Measurements from ENCODE around the gene CD247. TPM values are rescaled to one million over a fixed set of nuclear protein-coding genes. Genes with fewer than 3 reads are reported as not detected.

The CD247 gene
- total and polyA plus RNA-seq, 2 donors from 2014 or later: 1.8 to 7.7 TPM

DNA sequence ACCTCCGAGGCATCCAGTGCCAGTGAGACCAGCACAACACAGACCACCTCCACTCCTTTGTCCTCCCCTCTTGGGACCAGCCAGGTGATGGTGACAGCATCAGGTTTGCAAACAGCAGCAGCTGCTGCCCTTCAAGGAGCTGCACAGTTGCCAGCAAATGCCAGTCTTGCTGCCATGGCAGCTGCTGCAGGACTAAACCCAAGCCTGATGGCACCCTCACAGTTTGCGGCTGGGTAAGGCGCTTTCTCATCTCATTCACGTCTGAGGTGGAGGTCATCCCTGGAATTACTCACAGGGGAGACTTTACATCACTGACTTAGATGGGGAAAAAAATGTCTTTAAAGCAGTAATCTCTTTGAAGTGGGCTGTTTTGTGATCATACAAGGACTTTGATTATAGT, 106.3 kb downstream of the CD247 start:
- intact Hi-C loops (cut with DNase I): no loop called here
- DNase-seq (no peak), FAIRE-seq (no peak)
- Histone ChIP-seq H3K4me3 (ENCODE audit: low read length in 3 of 3) (no peak overlapping the region), H3K27me3 (ENCODE audit: control insufficient read depth, insufficient read depth, low read length) (no peaks in the 10 kb centered on the region), H3K4me1 (ENCODE audit: control insufficient read depth in 2 of 3, insufficient read depth in 2 of 3, low read depth in 1 of 3, low read length in 3 of 3) (no peaks in the 10 kb centered on the region), H3K36me3 (ENCODE audit: control insufficient read depth in 2 of 3, insufficient read depth in 3 of 3, low read length in 3 of 3) (peaks cover 0 to 11% (median 6%) of the 10 kb centered on the region in 3 donors), H3K27ac (ENCODE audit: low read depth in 2 of 2, low read length in 2 of 2) (no peak overlapping the region), H3K9ac (ENCODE audit: low read length in 3 of 3) (no peak overlapping the region), H3K9me3 (ENCODE audit: control insufficient read depth in 2 of 3, insufficient read depth in 1 of 3, low read length in 3 of 3) (no peaks in the 10 kb centered on the region)
- TF ChIP-seq, protein P1, sequence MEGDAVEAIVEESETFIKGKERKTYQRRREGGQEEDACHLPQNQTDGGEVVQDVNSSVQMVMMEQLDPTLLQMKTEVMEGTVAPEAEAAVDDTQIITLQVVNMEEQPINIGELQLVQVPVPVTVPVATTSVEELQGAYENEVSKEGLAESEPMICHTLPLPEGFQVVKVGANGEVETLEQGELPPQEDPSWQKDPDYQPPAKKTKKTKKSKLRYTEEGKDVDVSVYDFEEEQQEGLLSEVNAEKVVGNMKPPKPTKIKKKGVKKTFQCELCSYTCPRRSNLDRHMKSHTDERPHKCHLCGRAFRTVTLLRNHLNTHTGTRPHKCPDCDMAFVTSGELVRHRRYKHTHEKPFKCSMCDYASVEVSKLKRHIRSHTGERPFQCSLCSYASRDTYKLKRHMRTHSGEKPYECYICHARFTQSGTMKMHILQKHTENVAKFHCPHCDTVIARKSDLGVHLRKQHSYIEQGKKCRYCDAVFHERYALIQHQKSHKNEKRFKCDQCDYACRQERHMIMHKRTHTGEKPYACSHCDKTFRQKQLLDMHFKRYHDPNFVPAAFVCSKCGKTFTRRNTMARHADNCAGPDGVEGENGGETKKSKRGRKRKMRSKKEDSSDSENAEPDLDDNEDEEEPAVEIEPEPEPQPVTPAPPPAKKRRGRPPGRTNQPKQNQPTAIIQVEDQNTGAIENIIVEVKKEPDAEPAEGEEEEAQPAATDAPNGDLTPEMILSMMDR (IDR thresholded peaks at IDR 0.05; ENCODE audit: borderline replicate concordance, extremely low read depth, insufficient read depth): no peak

DNA sequence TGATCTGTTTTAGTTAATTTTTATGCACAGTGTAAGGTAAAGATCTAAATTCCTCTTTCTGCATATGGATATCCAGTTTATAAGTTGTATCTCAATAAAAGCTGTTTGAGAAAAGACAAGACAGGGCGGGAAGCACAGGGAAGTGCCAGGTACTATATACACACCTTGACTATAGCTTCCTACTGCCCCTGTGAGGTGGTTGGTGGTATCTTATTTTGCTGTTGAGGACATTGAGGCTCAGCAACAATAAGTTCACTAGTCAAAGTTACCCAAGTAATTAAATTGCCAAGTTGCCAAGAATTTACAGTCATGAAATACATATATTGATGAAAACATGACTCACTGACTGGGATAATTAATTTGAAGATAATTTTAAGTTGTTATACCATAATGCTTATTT, 109.1 kb downstream of the CD247 start:
- TF ChIP-seq, protein P1 (IDR thresholded peaks at IDR 0.05; ENCODE audit: borderline replicate concordance, extremely low read depth, insufficient read depth): no peak
- FAIRE-seq: no peak
- H3K36me3 ChIP-seq (ENCODE audit: control insufficient read depth in 2 of 3, insufficient read depth in 3 of 3, low read length in 3 of 3): peaks cover 2 to 12% (median 6%) of the 10 kb centered on the region in 3 donors
- H3K27ac ChIP-seq (ENCODE audit: low read depth in 2 of 2, low read length in 2 of 2): no peak overlapping the region
- intact Hi-C loops (cut with DNase I): no loop called here
- H3K9ac ChIP-seq (ENCODE audit: low read length in 3 of 3): no peak overlapping the region
- DNase-seq: no peak
- no peak overlapping the region for H3K4me3 ChIP-seq (ENCODE audit: low read length in 3 of 3)
- H3K27me3 ChIP-seq (ENCODE audit: control insufficient read depth, insufficient read depth, low read length): no peaks in the 10 kb centered on the region
- H3K9me3 ChIP-seq (ENCODE audit: control insufficient read depth in 2 of 3, insufficient read depth in 1 of 3, low read length in 3 of 3): no peaks in the 10 kb centered on the region
- H3K4me1 ChIP-seq (ENCODE audit: control insufficient read depth in 2 of 3, insufficient read depth in 2 of 3, low read depth in 1 of 3, low read length in 3 of 3): no peaks in the 10 kb centered on the region

DNA sequence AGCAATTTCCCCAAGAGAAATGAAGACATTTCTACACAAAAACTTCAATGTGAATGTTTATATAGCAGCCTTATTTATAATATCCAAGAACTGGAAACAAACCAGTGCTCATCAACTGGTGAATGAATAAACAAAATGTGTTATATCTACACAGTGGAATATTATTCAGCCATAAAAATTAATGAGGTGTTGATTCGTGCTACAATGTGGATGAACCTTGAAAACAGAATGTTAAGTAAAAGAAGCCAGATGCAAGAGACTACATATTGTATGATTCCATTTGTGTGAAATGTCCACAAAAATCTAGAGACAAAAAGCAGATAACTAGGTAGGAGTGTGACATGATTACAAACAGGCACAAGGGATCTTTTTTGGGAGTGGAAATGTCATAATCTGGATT, 110.0 kb downstream of the CD247 start:
- no peaks in the 10 kb centered on the region for H3K9me3 ChIP-seq (ENCODE audit: control insufficient read depth in 2 of 3, insufficient read depth in 1 of 3, low read length in 3 of 3)
- H3K9ac ChIP-seq (ENCODE audit: low read length in 3 of 3): no peak overlapping the region
- TF ChIP-seq, protein P1 (IDR thresholded peaks at IDR 0.05; ENCODE audit: borderline replicate concordance, extremely low read depth, insufficient read depth): no peak
- no peak for DNase-seq
- peaks cover 2 to 12% (median 6%) of the 10 kb centered on the region in 3 donors for H3K36me3 ChIP-seq (ENCODE audit: control insufficient read depth in 2 of 3, insufficient read depth in 3 of 3, low read length in 3 of 3)
- H3K4me3 ChIP-seq (ENCODE audit: low read length in 3 of 3): no peak overlapping the region
- H3K27ac ChIP-seq (ENCODE audit: low read depth in 2 of 2, low read length in 2 of 2): no peak overlapping the region
- H3K27me3 ChIP-seq (ENCODE audit: control insufficient read depth, insufficient read depth, low read length): no peaks in the 10 kb centered on the region
- FAIRE-seq: no peak
- intact Hi-C loops (cut with DNase I): no loop called here
- no peaks in the 10 kb centered on the region for H3K4me1 ChIP-seq (ENCODE audit: control insufficient read depth in 2 of 3, insufficient read depth in 2 of 3, low read depth in 1 of 3, low read length in 3 of 3)

DNA sequence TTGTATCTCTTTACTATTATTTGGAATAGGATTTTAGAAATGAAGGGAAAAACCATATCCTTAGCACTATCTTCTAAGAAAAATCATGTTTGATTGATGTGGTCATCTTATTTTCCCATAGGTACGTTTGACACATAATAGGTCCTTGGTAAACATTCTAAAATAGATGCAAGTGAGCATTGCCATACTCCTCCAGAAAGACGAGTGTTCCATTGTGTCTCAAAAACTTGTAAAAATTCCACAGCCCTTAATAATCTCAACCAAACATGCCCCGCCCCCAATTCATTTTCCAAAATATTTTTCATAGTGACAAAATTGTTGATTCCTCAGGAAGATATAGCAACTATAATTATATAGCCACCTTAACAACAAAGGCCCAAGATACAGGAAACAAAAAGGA, 113.4 kb downstream of the CD247 start:
- no peak overlapping the region for H3K9ac ChIP-seq (ENCODE audit: low read length in 3 of 3)
- H3K36me3 ChIP-seq (ENCODE audit: control insufficient read depth in 2 of 3, insufficient read depth in 3 of 3, low read length in 3 of 3): peaks cover 2 to 5% (median 4%) of the 10 kb centered on the region in 3 donors
- no peaks in the 10 kb centered on the region for H3K4me1 ChIP-seq (ENCODE audit: control insufficient read depth in 2 of 3, insufficient read depth in 2 of 3, low read depth in 1 of 3, low read length in 3 of 3)
- FAIRE-seq: no peak
- H3K27ac ChIP-seq (ENCODE audit: low read depth in 2 of 2, low read length in 2 of 2): no peak overlapping the region
- H3K4me3 ChIP-seq (ENCODE audit: low read length in 3 of 3): no peak overlapping the region
- TF ChIP-seq, protein P1 (IDR thresholded peaks at IDR 0.05; ENCODE audit: borderline replicate concordance, extremely low read depth, insufficient read depth): no peak
- DNase-seq: no peak
- no peaks in the 10 kb centered on the region for H3K27me3 ChIP-seq (ENCODE audit: control insufficient read depth, insufficient read depth, low read length)
- no peaks in the 10 kb centered on the region for H3K9me3 ChIP-seq (ENCODE audit: control insufficient read depth in 2 of 3, insufficient read depth in 1 of 3, low read length in 3 of 3)
- intact Hi-C loops (cut with DNase I): no loop called here
